T-helper 1 cell treated with Interleukin-12 subunit alpha and Interleukin-12 subunit beta and Interleukin-4 antibody, amounts not matched to agents 30 μg/mL and 1 μg/mL, for 36 hours (primary cell): ENCODE measurements around the gene DRG2.
A peak's percentile ranks its signal among the peaks of the same experiment; 100 is the strongest.

Source experiments
- H3K27ac Mint-ChIP-seq: one replicate; pipeline ENCODE4 v1.8.0; 2021; ENCODE audit warnings: mild to moderate bottlenecking, mixed read lengths
- H3K27me3 Mint-ChIP-seq: one replicate; pipeline ENCODE4 v1.8.0; 2021; ENCODE audit warnings: low read depth, mixed read lengths
- H3K36me3 Mint-ChIP-seq: one replicate; pipeline ENCODE4 v1.8.0; 2021; ENCODE audit warnings: low read depth, mixed read lengths
- H3K4me1 Mint-ChIP-seq: one replicate; pipeline ENCODE4 v1.8.0; 2021; ENCODE audit warnings: low read depth, mixed read lengths
- H3K4me3 Mint-ChIP-seq: one replicate; pipeline ENCODE4 v1.8.0; 2021; ENCODE audit warnings: mild to moderate bottlenecking, moderate library complexity, mixed read lengths
- H3K9me3 Mint-ChIP-seq: one replicate; pipeline ENCODE4 v1.8.0; 2021; ENCODE audit warnings: mixed read lengths

Gene DRG2

DNA sequence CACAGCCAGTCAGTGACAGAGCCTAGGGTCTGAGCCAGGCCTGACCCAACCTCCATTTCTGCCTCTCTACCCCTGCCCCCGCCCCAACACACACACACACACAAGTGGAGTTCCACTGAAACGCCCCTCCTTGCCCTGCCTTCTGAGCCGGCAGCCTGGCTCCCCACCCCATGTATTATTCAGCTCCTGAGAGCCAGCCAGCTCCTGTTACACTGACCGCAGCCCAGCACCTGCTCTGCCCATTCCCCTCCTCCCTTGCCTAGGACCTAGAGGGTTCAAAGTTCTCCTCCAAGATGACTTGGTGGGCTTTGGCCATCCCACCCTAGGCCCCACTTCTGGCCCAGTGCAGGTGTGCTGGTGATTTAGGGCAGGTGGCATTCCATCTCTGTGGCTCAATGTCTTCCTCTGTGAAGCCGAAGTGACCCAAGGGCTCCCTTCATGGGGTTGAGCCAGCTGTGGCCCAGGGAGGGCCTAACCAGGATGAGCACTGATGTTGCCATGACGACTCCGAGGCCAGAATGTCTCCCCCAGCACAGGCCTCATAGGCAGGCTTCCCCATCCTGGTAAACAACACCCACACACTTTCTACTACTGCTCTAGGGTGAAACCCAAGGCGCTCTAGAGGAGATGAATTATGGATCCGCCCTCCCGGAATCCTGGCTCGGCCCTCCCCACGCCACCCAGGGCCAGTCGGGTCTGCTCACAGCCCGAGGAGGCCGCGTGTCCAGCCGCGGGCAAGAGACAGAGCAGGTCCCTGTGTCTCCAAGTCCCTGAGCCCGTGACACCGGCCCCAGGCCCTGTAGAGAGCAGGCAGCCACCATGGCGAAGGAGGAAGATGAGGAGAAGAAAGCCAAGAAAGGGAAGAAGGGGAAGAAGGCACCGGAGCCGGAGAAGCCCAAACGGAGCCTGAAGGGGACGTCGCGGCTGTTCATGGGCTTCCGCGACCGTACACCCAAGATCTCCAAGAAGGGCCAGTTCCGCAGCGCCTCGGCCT lies 30.5 kb downstream of the DRG2 start:
- no peak overlapping the region for H3K27ac Mint-ChIP-seq

DNA sequence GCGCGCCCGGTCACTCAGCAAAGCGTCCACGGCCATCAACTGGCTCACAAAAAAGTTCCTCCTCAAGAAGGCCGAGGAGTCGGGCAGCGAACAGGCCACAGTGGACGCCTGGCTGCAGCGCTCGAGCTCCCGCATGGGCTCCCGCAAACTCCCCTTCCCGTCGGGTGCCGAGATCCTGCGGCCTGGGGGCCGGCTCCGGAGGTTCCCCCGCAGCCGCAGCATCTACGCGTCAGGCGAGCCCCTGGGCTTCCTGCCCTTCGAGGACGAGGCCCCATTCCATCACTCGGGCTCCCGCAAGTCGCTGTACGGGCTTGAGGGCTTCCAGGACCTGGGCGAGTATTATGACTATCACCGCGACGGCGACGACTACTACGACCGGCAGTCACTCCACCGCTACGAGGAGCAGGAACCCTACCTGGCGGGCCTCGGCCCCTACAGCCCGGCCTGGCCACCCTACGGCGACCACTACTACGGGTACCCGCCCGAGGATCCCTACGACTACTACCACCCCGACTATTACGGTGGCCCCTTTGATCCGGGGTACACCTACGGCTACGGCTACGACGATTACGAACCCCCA lies 31.5 kb downstream of the DRG2 start:
- H3K4me3 Mint-ChIP-seq = no peak overlapping the region

More for the DNA sequence above, 30.5 kb downstream of the DRG2 start:
- Mint-ChIP-seq H3K27me3 (no peaks in the 10 kb centered on the region), H3K4me1 (no peaks in the 10 kb centered on the region), H3K9me3 (peaks cover 4% of the 10 kb centered on the region), H3K36me3 (no peaks in the 10 kb centered on the region), H3K4me3 (no peak overlapping the region)

DNA sequence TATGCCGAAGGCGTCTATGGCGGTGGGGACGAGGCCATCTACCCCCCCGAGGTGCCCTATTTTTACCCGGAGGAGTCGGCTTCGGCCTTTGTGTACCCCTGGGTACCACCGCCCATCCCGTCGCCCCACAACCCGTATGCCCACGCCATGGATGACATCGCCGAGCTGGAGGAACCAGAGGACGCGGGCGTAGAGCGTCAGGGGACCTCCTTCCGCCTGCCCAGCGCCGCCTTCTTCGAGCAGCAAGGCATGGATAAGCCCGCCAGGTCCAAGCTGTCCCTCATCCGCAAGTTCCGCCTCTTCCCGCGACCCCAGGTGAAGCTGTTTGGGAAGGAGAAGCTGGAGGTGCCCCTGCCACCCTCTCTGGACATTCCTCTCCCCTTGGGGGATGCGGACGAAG lies 32.2 kb downstream of the DRG2 start:
- no peak overlapping the region for H3K4me3 Mint-ChIP-seq
- H3K36me3 Mint-ChIP-seq = no peaks in the 10 kb centered on the region
- H3K9me3 Mint-ChIP-seq = peaks cover 4% of the 10 kb centered on the region
- no peak overlapping the region for H3K27ac Mint-ChIP-seq
- no peaks in the 10 kb centered on the region for H3K4me1 Mint-ChIP-seq
- no peaks in the 10 kb centered on the region for H3K27me3 Mint-ChIP-seq

More for the DNA sequence above, 31.5 kb downstream of the DRG2 start:
- Mint-ChIP-seq H3K36me3 (no peaks in the 10 kb centered on the region), H3K27ac (no peak overlapping the region), H3K9me3 (peaks cover 4% of the 10 kb centered on the region), H3K4me1 (no peaks in the 10 kb centered on the region), H3K27me3 (no peaks in the 10 kb centered on the region)

GRCh38 chr17:18120461-18121017 lies 32.8 kb downstream of the DRG2 start:
- no peaks in the 10 kb centered on the region for H3K4me1 Mint-ChIP-seq
- H3K9me3 Mint-ChIP-seq = peaks cover 4% of the 10 kb centered on the region
- H3K27ac Mint-ChIP-seq = no peak overlapping the region
- no peak overlapping the region for H3K4me3 Mint-ChIP-seq
- no peaks in the 10 kb centered on the region for H3K36me3 Mint-ChIP-seq
- no peaks in the 10 kb centered on the region for H3K27me3 Mint-ChIP-seq

DNA sequence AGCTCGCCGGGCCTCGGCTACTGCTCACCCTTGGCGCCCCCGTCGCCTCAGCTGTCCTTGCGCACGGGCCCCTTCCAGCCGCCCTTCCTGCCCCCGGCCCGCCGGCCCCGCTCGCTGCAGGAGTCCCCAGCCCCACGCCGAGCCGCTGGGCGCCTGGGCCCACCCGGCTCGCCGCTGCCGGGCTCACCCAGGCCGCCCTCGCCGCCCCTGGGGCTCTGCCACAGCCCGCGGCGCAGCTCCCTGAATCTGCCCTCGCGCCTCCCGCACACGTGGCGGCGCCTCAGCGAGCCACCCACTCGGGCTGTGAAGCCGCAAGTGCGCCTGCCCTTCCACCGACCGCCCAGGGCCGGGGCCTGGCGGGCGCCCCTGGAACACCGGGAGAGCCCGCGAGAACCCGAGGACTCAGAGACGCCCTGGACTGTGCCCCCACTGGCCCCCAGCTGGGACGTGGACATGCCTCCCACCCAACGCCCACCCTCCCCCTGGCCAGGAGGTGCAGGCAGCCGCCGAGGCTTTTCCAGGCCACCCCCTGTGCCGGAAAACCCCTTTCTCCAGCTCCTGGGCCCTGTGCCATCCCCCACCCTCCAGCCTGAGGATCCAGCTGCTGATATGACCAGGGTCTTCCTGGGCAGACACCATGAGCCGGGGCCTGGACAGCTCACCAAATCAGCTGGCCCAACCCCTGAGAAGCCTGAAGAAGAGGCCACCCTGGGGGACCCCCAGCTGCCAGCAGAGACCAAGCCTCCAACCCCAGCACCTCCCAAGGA lies 33.6 kb downstream of the DRG2 start:
- no peaks in the 10 kb centered on the region for H3K36me3 Mint-ChIP-seq
- no peak overlapping the region for H3K27ac Mint-ChIP-seq
- no peaks in the 10 kb centered on the region for H3K27me3 Mint-ChIP-seq
- peaks cover 4% of the 10 kb centered on the region for H3K9me3 Mint-ChIP-seq
- H3K4me1 Mint-ChIP-seq = no peaks in the 10 kb centered on the region
- H3K4me3 Mint-ChIP-seq = no peak overlapping the region

DNA sequence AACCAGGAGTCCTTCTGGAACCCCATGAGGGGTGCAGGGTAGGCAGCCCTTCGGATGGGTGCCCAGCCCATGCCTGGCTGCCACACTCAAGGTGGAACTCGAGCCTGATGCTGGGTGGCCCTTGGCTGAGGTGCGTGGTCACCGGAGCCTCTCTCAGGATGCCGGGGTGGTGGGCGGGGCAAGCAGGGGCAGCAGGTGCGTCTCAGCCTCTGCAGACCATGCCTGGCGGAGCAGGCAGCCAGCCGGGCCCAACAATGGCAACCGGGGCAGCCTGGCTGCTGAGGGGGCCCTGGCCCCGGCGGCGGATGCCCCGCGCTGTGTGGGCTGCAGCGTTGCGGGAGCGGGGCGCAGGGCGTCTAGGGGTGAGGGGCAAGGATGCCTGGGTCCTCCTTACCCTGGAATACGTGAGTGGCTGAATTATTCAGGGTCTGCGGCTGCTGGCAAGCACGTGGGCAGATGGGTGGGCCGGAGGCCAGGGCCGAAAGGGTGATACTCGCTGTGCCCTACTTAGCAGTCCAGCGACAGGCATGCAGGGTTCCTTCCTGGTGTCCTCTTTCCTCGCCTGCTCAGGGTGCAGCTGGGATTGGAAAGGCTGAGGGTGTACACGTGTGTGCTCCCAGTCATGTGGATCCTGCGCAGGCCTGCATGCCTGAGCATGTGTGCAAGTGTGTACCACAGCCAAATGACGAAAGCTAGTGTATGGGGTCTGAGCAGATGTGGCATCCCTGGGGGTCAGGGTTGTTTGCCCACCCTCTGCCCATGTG lies 35.4 kb downstream of the DRG2 start:
- Mint-ChIP-seq H3K4me1 (no peaks in the 10 kb centered on the region), H3K36me3 (no peaks in the 10 kb centered on the region), H3K9me3 (peaks cover 4% of the 10 kb centered on the region), H3K4me3 (no peak overlapping the region), H3K27ac (no peak overlapping the region), H3K27me3 (no peaks in the 10 kb centered on the region)

DNA sequence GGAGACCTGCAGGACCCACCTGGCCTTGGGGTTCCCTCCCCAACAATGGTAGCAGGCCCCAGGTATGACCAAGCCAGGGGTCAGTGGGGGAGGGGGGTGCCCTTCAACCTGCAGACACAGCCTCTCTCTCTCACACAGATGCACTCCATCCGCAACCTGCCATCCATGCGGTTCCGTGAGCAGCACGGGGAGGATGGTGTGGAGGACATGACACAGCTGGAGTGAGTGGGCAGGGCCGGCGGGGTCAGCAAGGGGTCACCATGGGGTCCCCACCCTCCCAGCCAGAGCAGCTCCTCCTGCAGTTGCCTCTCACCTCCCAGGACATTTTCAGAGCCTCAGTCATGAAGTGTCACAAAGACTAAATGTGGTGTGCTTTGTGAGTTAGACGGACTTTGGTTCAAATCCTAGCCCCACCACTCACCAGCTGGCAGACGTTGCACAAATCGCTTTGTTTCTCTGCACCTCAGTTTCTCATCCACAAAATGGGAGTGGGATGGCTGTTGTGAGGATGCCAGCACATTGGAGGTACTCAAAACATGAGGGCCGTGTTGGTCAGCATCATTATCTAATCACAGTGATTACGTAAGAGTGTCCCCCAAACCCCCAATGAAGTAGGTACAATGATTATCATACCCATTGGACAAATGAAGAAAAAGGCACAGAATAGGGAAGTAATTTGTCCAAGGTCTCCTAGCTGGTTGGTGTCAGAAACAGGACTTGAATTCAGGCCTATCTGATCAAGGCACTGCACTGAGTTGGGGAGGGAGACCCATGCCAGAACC lies 36.8 kb downstream of the DRG2 start:
- H3K4me3 Mint-ChIP-seq = no peak overlapping the region
- H3K9me3 Mint-ChIP-seq = peaks cover 4% of the 10 kb centered on the region
- no peaks in the 10 kb centered on the region for H3K36me3 Mint-ChIP-seq
- no peak overlapping the region for H3K27ac Mint-ChIP-seq
- no peaks in the 10 kb centered on the region for H3K27me3 Mint-ChIP-seq
- H3K4me1 Mint-ChIP-seq = no peaks in the 10 kb centered on the region

- Mint-ChIP-seq H3K4me1 (no peaks in the 10 kb centered on the region), H3K9me3 (no peaks in the 10 kb centered on the region), H3K4me3 (no peak overlapping the region), H3K27ac (no peak overlapping the region), H3K27me3 (no peaks in the 10 kb centered on the region), H3K36me3 (no peaks in the 10 kb centered on the region)
Observed at GRCh38 chr17:18129041-18129502, 41.3 kb downstream of the DRG2 start.

DNA sequence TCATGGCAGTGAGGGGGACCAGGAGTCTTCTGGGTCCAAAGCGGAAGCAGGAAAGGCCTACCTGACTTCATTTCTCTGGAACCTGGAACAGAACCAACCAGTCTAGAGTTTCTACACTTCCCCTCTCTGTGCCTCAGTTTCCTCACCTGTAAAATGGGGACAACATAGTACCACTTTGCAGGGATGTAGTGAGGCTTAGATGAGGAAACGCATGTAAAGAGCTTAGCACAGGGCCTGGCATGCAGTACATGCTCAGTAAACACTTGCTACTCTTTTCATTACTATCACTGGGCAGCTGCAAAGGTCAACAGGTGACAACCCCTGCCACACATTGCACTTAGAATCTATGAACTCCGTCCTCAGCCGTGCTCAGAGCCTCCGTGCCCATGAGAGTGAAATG lies 45.0 kb downstream of the DRG2 start:
- Mint-ChIP-seq H3K4me3 (no peak overlapping the region), H3K27me3 (no peaks in the 10 kb centered on the region), H3K4me1 (no peaks in the 10 kb centered on the region), H3K36me3 (no peaks in the 10 kb centered on the region), H3K27ac (no peak overlapping the region), H3K9me3 (no peaks in the 10 kb centered on the region)

DNA sequence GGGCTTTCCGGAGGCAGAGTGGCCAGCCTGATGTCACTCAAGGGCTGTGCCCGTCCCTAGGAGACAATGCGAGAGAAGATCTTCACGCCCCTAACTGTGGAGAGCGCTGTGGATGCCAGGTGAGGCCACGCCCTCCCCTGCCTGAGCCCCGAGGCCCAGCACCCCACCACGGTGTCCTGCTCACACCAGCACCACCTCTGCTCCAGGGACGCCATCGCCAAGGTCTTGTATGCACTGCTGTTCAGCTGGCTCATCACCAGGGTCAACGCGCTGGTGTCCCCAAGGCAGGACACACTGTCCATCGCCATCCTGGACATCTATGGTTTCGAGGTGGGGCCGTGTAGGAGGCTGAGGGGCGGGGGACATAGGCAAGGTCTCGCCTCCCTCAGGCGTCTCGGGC lies 48.6 kb downstream of the DRG2 start:
- no peaks in the 10 kb centered on the region for H3K36me3 Mint-ChIP-seq
- no peaks in the 10 kb centered on the region for H3K9me3 Mint-ChIP-seq
- no peak overlapping the region for H3K27ac Mint-ChIP-seq
- no peaks in the 10 kb centered on the region for H3K27me3 Mint-ChIP-seq
- no peaks in the 10 kb centered on the region for H3K4me1 Mint-ChIP-seq
- no peak overlapping the region for H3K4me3 Mint-ChIP-seq

DNA sequence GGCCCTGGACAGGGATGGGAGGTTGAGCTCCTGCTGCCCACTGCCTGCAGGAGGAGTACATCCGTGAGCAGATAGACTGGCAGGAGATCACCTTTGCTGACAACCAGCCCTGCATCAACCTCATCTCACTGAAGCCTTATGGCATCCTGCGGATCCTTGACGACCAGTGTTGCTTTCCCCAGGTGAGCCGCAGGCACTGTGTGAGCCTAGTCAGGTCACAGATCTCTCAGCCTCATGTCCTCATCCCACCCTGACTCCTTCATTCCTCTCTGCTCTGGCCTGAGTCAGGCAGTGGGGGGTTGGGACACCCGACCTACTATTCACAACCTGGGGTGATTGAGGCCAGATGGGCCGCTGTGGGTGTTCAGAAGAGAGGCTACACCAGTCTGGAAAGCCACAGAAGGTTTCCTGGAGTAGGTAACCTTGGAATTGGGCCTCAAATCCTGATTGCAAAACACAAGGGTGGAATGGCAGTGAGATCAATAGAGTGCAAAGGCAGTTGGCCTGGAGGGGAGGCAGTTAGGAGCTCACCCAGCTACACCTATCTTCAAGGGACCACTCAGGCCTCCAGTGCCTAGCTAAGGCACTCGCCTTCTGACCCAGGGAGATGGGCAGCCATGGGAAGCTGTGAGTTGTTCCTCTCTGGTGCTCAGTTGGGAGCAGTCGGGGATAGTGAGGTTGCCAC lies 50.5 kb downstream of the DRG2 start:
- H3K4me3 Mint-ChIP-seq = no peak overlapping the region
- H3K4me1 Mint-ChIP-seq = no peaks in the 10 kb centered on the region
- no peaks in the 10 kb centered on the region for H3K36me3 Mint-ChIP-seq
- no peaks in the 10 kb centered on the region for H3K27me3 Mint-ChIP-seq
- peak overlapping the region; percentile 63 for H3K27ac Mint-ChIP-seq
- H3K9me3 Mint-ChIP-seq = no peaks in the 10 kb centered on the region

GRCh38 chr17:18139092-18139491 lies 51.3 kb downstream of the DRG2 start:
- Mint-ChIP-seq H3K27ac (no peak overlapping the region), H3K27me3 (no peaks in the 10 kb centered on the region), H3K36me3 (no peaks in the 10 kb centered on the region), H3K4me1 (no peaks in the 10 kb centered on the region), H3K4me3 (no peak overlapping the region), H3K9me3 (no peaks in the 10 kb centered on the region)

DNA sequence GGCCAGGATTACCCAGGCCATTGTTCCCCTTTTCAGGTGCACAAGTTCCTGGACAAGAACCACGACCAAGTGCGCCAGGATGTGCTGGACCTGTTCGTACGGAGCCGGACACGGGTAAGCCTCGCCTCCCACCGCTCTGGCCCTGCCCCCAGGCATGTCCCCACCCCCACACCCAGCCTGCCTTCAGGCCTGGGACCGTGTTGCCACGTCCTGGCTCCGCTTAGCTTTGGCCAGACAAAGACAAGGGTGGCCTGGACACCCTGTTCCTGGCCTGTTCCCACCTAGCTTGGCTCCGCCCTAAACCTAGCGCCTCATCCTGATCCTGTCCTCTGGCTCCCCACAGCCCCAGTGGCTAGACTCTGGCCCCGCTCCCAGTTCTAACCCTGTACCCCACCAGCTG lies 51.8 kb downstream of the DRG2 start:
- Mint-ChIP-seq H3K4me3 (no peak overlapping the region), H3K27me3 (no peaks in the 10 kb centered on the region), H3K9me3 (no peaks in the 10 kb centered on the region), H3K36me3 (no peaks in the 10 kb centered on the region), H3K4me1 (no peaks in the 10 kb centered on the region), H3K27ac (no peak overlapping the region)
